NCI-H1105 treated with DMSO at 0.1 percent for 48 hours (cell line): Measurements from ENCODE around the gene CCDC3.
"Not testable (repeated sequence)": the region's sequence is repeated elsewhere in the genome, so short reads cannot be mapped to it uniquely, and the experiment has no call there.

ENCODE experiments used
- DNase-seq: peaks from one replicate; lab custom pipeline; 2025; lab: John Stamatoyannopoulos, UW

Gene CCDC3

GRCh38 chr10:13001041-13001886 is at the start of gene CCDC3:
TSS of gene CCDC3 (minus strand) at chr10:13001713. CDS start at chr10:13001570, 143 bp downstream.
- DNase-seq = peak; percentile 31

GRCh38 chr10:13051126-13051694 is 49.7 kb upstream of the CCDC3 start:
- no peak for DNase-seq

- no peak for DNase-seq
Observed at GRCh38 chr10:13049774-13050420, 48.4 kb upstream of the CCDC3 start.

- DNase-seq = no peak
Observed at GRCh38 chr10:13048762-13049161, 47.2 kb upstream of the CCDC3 start.

- no peak for DNase-seq
Observed at GRCh38 chr10:13047529-13048206, 46.2 kb upstream of the CCDC3 start.

- DNase-seq = no peak
Observed at GRCh38 chr10:13046851-13047528, 45.5 kb upstream of the CCDC3 start.

- DNase-seq = no peak
Observed at GRCh38 chr10:13043520-13043919, 42.0 kb upstream of the CCDC3 start.

GRCh38 chr10:13039761-13040160 is 38.2 kb upstream of the CCDC3 start:
- DNase-seq = no peak

- no peak for DNase-seq
Observed at GRCh38 chr10:13038391-13038790, 36.9 kb upstream of the CCDC3 start.

- no peak for DNase-seq
Observed at GRCh38 chr10:13037832-13038231, 36.3 kb upstream of the CCDC3 start.

- DNase-seq = no peak
Observed at GRCh38 chr10:13036841-13037240, 35.3 kb upstream of the CCDC3 start.

GRCh38 chr10:13035731-13036130 is 34.2 kb upstream of the CCDC3 start:
- DNase-seq = not testable (repeated sequence)

- no peak for DNase-seq
Observed at GRCh38 chr10:13026873-13027272, 25.4 kb upstream of the CCDC3 start.

GRCh38 chr10:13023754-13024153 is 22.2 kb upstream of the CCDC3 start:
- no peak for DNase-seq

GRCh38 chr10:13019280-13019679 is 17.8 kb upstream of the CCDC3 start:
- no peak for DNase-seq

- no peak for DNase-seq
Observed at GRCh38 chr10:13018171-13018570, 16.7 kb upstream of the CCDC3 start.

- DNase-seq = no peak
Observed at GRCh38 chr10:13016886-13017285, 15.4 kb upstream of the CCDC3 start.

- DNase-seq = no peak
Observed at GRCh38 chr10:13016426-13016825, 14.9 kb upstream of the CCDC3 start.

GRCh38 chr10:13006037-13006436 is 4.5 kb upstream of the CCDC3 start:
- no peak for DNase-seq

GRCh38 chr10:13003759-13004158 is 2.2 kb upstream of the CCDC3 start:
- DNase-seq = no peak

GRCh38 chr10:13003004-13003403 is 1.5 kb upstream of the CCDC3 start:
- no peak for DNase-seq

GRCh38 chr10:13001887-13002212 is 337 bp upstream of the CCDC3 start:
- no peak for DNase-seq
